ENCODE data around the gene HOMER2.

DNA sequence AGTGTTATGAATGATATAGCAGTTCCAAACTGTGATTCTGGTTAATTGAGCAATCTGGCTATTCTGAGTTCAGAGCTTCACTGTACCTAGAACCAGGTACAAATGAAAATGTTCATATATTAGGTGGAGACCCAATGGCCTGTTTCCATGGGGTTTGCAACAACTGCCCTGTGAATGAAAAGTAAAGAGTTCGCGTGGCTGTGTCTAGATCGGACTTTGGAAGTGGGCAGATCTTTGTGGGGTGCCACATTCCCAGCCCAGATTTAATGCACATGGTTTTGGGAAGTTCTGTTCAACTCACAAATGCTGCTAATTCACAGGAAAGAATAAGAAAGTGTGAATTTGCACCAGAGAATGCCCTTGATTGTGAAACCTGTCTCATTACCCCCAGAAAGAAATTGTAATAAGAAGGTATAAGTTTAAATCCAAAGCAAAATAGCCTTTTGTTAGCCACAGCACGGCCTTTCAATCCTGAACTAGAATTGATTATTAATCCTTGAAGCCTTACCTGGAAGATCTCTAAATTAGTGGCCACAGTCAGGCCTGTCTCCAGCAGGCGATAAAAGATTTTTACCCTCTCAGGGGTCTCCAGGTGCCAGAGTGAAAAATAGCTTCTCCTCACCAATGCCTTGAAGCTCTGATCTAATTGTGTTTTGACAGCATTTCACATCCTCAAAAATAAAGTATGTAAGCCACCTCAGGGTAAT lies 120.5 kb downstream of the HOMER2 start:
- TF ChIP-seq, protein P1, sequence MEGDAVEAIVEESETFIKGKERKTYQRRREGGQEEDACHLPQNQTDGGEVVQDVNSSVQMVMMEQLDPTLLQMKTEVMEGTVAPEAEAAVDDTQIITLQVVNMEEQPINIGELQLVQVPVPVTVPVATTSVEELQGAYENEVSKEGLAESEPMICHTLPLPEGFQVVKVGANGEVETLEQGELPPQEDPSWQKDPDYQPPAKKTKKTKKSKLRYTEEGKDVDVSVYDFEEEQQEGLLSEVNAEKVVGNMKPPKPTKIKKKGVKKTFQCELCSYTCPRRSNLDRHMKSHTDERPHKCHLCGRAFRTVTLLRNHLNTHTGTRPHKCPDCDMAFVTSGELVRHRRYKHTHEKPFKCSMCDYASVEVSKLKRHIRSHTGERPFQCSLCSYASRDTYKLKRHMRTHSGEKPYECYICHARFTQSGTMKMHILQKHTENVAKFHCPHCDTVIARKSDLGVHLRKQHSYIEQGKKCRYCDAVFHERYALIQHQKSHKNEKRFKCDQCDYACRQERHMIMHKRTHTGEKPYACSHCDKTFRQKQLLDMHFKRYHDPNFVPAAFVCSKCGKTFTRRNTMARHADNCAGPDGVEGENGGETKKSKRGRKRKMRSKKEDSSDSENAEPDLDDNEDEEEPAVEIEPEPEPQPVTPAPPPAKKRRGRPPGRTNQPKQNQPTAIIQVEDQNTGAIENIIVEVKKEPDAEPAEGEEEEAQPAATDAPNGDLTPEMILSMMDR (IDR thresholded peaks at IDR 0.05; ENCODE audit: poor library complexity) = no peak
- no peak for TF ChIP-seq EZH2 (IDR thresholded peaks at IDR 0.05; ENCODE audit: borderline replicate concordance)
- TF ChIP-seq EZH2phosphoT487 (IDR thresholded peaks at IDR 0.05; ENCODE audit: low read depth, severe bottlenecking, unreplicated experiment) = no peak

Data from hepatocyte (in vitro differentiated cells).